Fibroblast of peridontal ligament (primary cell): ENCODE data around the gene ST6GALNAC1.
A peak's percentile ranks its signal among the peaks of the same experiment; 100 is the strongest.

ENCODE experiments used
- DNase-seq: peaks from one replicate; pipeline ENCODE4 v3.0.0-alpha.2; 2010; ENCODE audit errors: extremely low read depth

Gene ST6GALNAC1

GRCh38 chr17:76675648-76676047 is 32.1 kb upstream of the ST6GALNAC1 start:
- no peak for DNase-seq

- DNase-seq, result no peak
These were observed 31.0 kb upstream of the ST6GALNAC1 start for GRCh38 chr17:76674600-76674999.

GRCh38 chr17:76673729-76674128 is 30.2 kb upstream of the ST6GALNAC1 start:
- peak; percentile 56 for DNase-seq

- DNase-seq, result no peak
These were observed 29.3 kb upstream of the ST6GALNAC1 start for GRCh38 chr17:76672892-76673291.

GRCh38 chr17:76672270-76672851 is 28.8 kb upstream of the ST6GALNAC1 start:
- no peak for DNase-seq

GRCh38 chr17:76671912-76672262 is 28.3 kb upstream of the ST6GALNAC1 start:
- no peak for DNase-seq

- peak; percentile 100 for DNase-seq
These were observed 27.8 kb upstream of the ST6GALNAC1 start for GRCh38 chr17:76671123-76671911.

GRCh38 chr17:76670718-76671122 is 27.2 kb upstream of the ST6GALNAC1 start:
- DNase-seq, result no peak

GRCh38 chr17:76670020-76670717 is 26.6 kb upstream of the ST6GALNAC1 start:
- no peak for DNase-seq

GRCh38 chr17:76667786-76668453 is 24.4 kb upstream of the ST6GALNAC1 start:
- no peak for DNase-seq

GRCh38 chr17:76667491-76667755 is 23.9 kb upstream of the ST6GALNAC1 start:
- no peak for DNase-seq

GRCh38 chr17:76660656-76661042 is 17.1 kb upstream of the ST6GALNAC1 start:
- no peak for DNase-seq

- no peak for DNase-seq
These were observed 16.5 kb upstream of the ST6GALNAC1 start for GRCh38 chr17:76659928-76660655.

- DNase-seq, result no peak
These were observed 14.7 kb upstream of the ST6GALNAC1 start for GRCh38 chr17:76658242-76658662.

- DNase-seq, result no peak
These were observed 14.1 kb upstream of the ST6GALNAC1 start for GRCh38 chr17:76657505-76658241.

GRCh38 chr17:76654408-76654807 is 10.9 kb upstream of the ST6GALNAC1 start:
- DNase-seq, result no peak

- DNase-seq, result no peak
These were observed 6.9 kb upstream of the ST6GALNAC1 start for GRCh38 chr17:76650504-76650903.

- DNase-seq, result no peak
These were observed 3.2 kb upstream of the ST6GALNAC1 start for GRCh38 chr17:76646712-76647111.

- no peak for DNase-seq
These were observed 1.9 kb upstream of the ST6GALNAC1 start for GRCh38 chr17:76645481-76645880.

- no peak for DNase-seq
These were observed 1.4 kb upstream of the ST6GALNAC1 start for GRCh38 chr17:76644995-76645394.

GRCh38 chr17:76642994-76643393 is 563 bp downstream of the ST6GALNAC1 start:
- DNase-seq, result no peak
